Activated CD4-positive, alpha-beta T cell treated with anti-CD3 and anti-CD28 coated beads, Interleukin-10, Interleukin-2, amounts not matched to agents 100 ng/mL and 50 ng/mL, durations not matched to agents 16 hours and 8 hours (primary cell): Measurements from ENCODE around the gene MBNL2.
A peak's percentile ranks its signal among the peaks of the same experiment; 100 is the strongest.
"Not testable (repeated sequence)": the region's sequence is repeated elsewhere in the genome, so short reads cannot be mapped to it uniquely, and the experiment has no call there.

Experiments used
- DNase-seq: peaks from one replicate; pipeline ENCODE4 v3.0.0-alpha.2; 2020

MBNL2 gene, protein sequence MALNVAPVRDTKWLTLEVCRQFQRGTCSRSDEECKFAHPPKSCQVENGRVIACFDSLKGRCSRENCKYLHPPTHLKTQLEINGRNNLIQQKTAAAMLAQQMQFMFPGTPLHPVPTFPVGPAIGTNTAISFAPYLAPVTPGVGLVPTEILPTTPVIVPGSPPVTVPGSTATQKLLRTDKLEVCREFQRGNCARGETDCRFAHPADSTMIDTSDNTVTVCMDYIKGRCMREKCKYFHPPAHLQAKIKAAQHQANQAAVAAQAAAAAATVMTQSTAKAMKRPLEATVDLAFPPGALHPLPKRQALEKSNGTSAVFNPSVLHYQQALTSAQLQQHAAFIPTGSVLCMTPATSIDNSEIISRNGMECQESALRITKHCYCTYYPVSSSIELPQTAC

GRCh38 chr13:97221989-97222700 is at the start of gene MBNL2:
TSS of gene MBNL2 (plus strand) at chr13:97222333. CDS start at chr13:97276236, 53,903 bp downstream.
- peak; percentile 93 for DNase-seq

- DNase-seq = no peak
These were observed 47.5 kb upstream of the MBNL2 start for GRCh38 chr13:97174638-97175037.

- no peak for DNase-seq
These were observed 47.1 kb upstream of the MBNL2 start for GRCh38 chr13:97175041-97175440.

DNA sequence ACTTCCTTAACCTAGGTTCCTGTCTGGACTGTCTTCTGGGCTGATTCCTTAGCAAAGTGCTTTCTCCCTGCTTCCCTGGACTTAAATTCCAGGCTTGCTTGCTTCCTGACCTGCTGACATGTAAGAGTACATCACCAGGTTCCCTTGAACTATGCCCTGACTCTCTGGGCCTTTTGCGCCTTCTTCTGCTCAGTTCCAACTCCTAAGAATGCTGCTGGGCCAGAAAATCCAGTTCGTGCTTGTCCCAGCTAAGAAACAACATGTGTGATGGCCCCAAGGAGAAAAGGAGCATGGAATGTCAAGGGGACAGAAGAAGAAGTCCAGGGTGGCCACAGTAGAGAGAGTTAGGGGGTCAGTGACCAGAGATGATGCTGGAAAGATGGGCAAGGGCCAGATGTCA is 42.6 kb upstream of the MBNL2 start:
- no peak for DNase-seq

- DNase-seq = no peak
These were observed 39.8 kb upstream of the MBNL2 start for GRCh38 chr13:97182111-97182890.

DNA sequence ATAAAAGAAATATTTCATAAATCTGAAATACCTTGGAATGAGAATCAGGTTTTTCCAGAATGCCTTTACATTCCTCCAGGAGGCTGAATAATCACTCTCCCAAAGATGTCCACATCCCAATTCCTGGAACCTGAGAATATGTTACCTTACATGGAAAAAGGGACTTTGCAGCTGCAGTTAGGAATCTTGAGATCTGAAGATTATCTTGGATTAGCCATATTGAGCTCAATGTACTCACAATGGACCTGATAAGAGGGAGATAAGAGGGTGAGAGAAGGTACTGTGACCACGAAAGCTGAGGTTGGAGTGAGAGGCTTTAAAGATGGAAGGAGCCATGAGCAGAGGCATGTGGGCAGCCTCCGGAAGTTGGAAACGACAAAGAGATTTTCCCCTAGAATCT is 36.8 kb upstream of the MBNL2 start:
- no peak for DNase-seq

- DNase-seq = no peak
These were observed 36.4 kb upstream of the MBNL2 start for GRCh38 chr13:97185751-97186150.

GRCh38 chr13:97188207-97188606 is 33.9 kb upstream of the MBNL2 start:
- no peak for DNase-seq

DNA sequence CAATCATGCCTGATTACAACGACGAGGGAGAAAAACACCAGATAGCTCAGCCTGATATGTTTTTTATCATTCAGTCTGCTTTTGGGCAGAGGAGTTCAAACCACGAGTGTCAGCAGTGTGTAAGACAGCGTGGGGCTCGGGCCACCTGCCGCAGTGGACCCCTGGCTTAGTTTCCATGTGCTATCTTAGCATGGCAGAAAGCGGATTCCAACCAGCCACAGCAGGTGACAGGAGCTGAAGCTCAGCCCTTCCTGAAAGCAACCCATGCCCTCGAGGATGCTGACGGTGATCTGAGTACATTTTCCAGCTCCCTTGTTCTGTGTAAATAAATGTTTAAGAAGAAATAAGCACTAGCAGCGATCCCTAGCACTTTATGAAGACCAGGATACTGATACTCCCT is 32.2 kb upstream of the MBNL2 start:
- DNase-seq = no peak

- DNase-seq = no peak
These were observed 31.0 kb upstream of the MBNL2 start for GRCh38 chr13:97191142-97191541.

- DNase-seq = no peak
These were observed 30.5 kb upstream of the MBNL2 start for GRCh38 chr13:97191615-97192014.

DNA sequence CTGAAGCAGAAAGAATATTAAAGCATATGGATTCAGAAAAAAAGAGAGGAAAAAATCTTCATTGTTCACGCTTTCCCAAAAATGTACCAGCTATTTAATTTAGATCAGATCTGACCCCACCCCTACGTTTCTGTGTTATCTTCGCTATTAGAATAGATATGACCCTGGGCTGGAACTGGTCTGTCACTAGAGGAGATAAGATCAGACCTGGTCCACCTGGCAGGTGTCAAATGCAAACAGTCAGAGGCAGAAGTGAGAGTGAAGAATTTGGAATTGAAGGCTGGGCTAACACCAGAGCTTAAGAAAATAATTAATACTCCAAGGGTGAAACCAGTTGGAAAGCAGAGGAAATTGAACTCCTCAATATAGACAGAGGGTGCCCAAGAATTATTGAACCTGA is 30.0 kb upstream of the MBNL2 start:
- no peak for DNase-seq

DNA sequence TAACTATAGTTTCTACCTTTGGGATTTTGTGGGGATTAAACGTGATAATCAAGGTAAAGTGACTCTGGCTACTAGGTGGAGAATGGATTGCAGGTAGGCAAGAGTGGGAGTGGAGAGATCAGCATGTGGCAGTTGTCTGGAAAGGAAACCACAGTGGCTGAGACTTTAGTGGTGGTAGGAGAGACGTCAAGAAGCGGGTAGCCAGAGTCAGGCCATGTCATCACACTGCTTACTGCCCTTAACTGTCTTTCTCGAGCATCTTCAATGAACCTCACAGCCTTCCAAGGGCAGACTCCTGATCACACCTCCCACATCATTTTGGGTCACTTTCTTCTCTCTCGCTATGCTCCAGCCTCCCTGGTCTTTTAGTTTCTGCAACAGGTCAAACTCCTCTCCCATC is 28.6 kb upstream of the MBNL2 start:
- DNase-seq = no peak

DNA sequence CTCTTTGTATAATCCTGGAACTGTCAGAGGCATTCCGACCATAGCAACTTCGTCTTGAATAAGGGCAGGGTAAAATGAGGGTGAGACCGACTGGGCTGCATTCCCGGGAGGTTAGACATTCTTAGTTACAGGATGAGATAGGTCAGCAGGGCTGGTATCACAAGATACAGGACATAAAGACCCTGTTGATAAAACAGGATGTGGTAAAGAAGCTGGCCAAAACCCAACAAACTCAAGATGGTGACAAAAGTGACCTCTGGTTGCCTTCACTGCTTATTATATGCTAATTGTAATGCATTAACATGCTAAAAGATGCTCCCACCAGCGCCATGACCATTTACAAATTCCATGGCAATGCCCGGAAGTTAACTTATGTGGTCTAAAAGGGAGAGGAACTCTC is 27.7 kb upstream of the MBNL2 start:
- DNase-seq = no peak

GRCh38 chr13:97196340-97196739 is 25.8 kb upstream of the MBNL2 start:
- DNase-seq = no peak

- DNase-seq = no peak
These were observed 23.4 kb upstream of the MBNL2 start for GRCh38 chr13:97198753-97199152.

- DNase-seq = no peak
These were observed 22.7 kb upstream of the MBNL2 start for GRCh38 chr13:97199451-97199850.

GRCh38 chr13:97200081-97200942 is 21.8 kb upstream of the MBNL2 start:
- DNase-seq = no peak

- no peak for DNase-seq
These were observed 19.4 kb upstream of the MBNL2 start for GRCh38 chr13:97202761-97203160.

GRCh38 chr13:97205465-97205864 is 16.7 kb upstream of the MBNL2 start:
- DNase-seq = no peak

DNA sequence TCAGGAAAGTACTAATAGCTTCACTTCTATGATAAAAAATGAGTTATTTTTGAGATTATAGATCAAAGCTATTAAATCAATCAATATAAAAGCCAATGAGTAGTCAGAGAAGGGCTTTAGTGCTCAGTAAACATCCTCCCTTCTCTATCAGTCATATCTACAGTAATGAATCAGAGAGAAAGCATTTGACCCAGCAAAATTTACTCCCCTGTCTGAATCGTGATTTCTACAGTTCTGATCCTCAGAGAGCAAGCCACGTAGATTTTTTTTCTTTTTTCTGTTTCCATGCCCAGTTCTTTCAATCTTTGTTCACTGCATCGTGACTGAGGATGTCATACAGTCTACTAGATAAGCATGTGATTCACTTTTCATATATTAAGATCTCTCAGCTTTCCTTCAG is 16.2 kb upstream of the MBNL2 start:
- DNase-seq = peak; percentile 69

DNA sequence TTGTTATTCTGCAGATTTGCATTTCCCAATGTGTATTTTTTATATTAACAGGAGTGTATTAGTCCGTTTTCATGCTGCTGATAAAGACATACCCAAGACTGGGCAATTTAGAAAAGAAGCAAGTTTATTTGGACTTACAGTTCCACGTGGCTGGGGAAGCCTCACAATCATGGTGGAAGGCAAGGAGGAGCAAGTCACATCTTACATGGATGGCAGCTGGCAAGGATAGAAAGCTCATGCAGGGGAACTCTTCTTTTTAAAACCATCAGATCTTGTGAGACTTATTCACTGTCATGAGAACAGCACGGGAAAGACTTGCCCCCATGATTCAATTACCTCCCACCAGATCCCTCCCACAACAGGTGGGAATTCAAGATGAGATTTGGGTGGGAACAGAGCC is 14.9 kb upstream of the MBNL2 start:
- not testable (repeated sequence) for DNase-seq

DNA sequence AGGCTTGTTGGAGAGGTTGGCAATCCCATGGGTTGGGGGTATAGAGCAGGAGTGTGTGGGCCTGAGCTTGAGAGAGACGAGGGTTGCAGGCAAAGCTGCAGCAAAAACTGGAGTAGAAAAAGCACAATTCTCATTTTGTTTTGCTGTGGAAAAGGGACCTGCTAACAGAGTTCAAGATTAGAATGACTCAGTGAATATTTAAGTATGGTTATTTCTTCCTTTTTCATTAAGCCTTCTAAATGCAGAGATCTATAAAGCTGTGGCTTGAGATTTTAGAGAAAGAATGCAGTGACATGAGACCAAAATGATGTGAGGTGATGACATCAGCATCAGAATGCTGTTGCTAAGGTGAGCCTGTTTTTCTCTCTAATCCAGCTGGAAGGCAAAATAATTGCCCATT is 10.8 kb upstream of the MBNL2 start:
- no peak for DNase-seq
